HepG2 (cell line): ENCODE data around the gene CISD2.

Experiments
- BHLHE40 ChIP-seq: IDR thresholded peaks from 2 replicates; pipeline ENCODE4 v1.6.1; 2011; ENCODE audit warnings: low read length, improper control_type of control experiment
- CTCF ChIP-seq: sonication (generic); formaldehyde crosslinking; IDR thresholded peaks from 2 replicates; pipeline ENCODE4 v1.5.0; 2020; ENCODE audit warnings: mild to moderate bottlenecking, missing genetic modification reagents, moderate library complexity
- MAZ ChIP-seq, 2 experiments: sonication (generic) in 1 of 2; formaldehyde crosslinking in 1 of 2; IDR thresholded peaks; 2 replicates each; pipeline versions ENCODE4 v1.5.0 to v1.6.1; 2012 to 2020; ENCODE audit warnings: low read depth in 2 of 2, mild to moderate bottlenecking in 2 of 2, borderline replicate concordance in 1 of 2, improper control_type of control experiment in 1 of 2, low read length in 1 of 2, missing genetic modification reagents in 1 of 2, moderate library complexity in 1 of 2
- REST ChIP-seq, 2 experiments: IDR thresholded peaks; 2 replicates each; pipeline ENCODE4 v1.6.1; 2011 to 2012; ENCODE audit warnings: low read length in 2 of 2, borderline replicate concordance in 1 of 2, low read depth in 1 of 2, mild to moderate bottlenecking in 1 of 2, moderate library complexity in 1 of 2
- XRCC5 ChIP-seq: fragments of 200-400 bp; formaldehyde crosslinking; optimal IDR thresholded peaks from 2 replicates; pipeline ENCODE3; 2017; ENCODE audit warnings: mild to moderate bottlenecking, low read length
- ZNF510 ChIP-seq: sonication (generic); formaldehyde crosslinking; IDR thresholded peaks from 2 replicates; pipeline ENCODE4 v1.4.0; 2020; ENCODE audit warnings: low read depth, mild to moderate bottlenecking, missing genetic modification reagents
- TF ChIP-seq, protein P1 (sequence below): IDR thresholded peaks from 2 replicates; pipeline ENCODE4 v1.6.1; 2012; ENCODE audit warnings: inconsistent platforms
- TF ChIP-seq, protein P2 (sequence below): sonication (generic); formaldehyde crosslinking; IDR thresholded peaks from 2 replicates; pipeline ENCODE4 v1.4.0; 2020; ENCODE audit warnings: missing genetic modification reagents

DNA sequence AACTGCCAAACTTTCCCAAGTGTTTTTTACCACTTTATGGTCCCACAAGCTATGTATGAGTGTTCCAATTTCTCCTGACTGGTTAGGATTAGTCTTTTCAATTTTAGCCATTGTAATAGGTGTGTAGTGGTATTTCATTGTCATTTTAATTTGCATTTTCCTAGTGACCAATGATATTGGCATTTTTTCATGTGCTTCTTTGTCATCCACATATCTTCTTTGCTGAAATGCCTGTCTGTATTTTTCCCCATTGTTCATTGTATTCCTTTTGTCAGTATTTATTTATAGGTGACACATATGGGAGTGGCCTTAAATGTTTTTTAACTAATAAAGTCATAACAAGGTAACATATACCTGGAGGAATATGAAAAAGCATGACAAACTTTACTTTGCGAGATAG lies 32.2 kb upstream of the CISD2 start:
- no peak for TF ChIP-seq MAZ (IDR thresholded peaks at IDR 0.05; ENCODE audit: borderline replicate concordance, low read depth, low read length)
- TF ChIP-seq MAZ (CRISPR knock-in tag; IDR thresholded peaks at IDR 0.05; ENCODE audit: low read depth), result no peak
- no peak for TF ChIP-seq CTCF (CRISPR knock-in tag)
- no peak for TF ChIP-seq XRCC5
- no peak for TF ChIP-seq BHLHE40
- TF ChIP-seq, protein P1, sequence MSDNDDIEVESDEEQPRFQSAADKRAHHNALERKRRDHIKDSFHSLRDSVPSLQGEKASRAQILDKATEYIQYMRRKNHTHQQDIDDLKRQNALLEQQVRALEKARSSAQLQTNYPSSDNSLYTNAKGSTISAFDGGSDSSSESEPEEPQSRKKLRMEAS, result no peak
- no peak for TF ChIP-seq ZNF510 (CRISPR knock-in tag)
- TF ChIP-seq, protein P2, sequence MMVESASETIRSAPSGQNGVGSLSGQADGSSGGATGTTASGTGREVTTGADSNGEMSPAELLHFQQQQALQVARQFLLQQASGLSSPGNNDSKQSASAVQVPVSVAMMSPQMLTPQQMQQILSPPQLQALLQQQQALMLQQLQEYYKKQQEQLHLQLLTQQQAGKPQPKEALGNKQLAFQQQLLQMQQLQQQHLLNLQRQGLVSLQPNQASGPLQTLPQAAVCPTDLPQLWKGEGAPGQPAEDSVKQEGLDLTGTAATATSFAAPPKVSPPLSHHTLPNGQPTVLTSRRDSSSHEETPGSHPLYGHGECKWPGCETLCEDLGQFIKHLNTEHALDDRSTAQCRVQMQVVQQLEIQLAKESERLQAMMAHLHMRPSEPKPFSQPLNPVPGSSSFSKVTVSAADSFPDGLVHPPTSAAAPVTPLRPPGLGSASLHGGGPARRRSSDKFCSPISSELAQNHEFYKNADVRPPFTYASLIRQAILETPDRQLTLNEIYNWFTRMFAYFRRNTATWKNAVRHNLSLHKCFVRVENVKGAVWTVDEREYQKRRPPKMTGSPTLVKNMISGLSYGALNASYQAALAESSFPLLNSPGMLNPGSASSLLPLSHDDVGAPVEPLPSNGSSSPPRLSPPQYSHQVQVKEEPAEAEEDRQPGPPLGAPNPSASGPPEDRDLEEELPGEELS (CRISPR knock-in tag), result no peak
- TF ChIP-seq REST (IDR thresholded peaks at IDR 0.05; ENCODE audit: borderline replicate concordance in 1 of 2, low read depth in 1 of 2, low read length in 2 of 2), result no peak
